Mucosa of descending colon (tissue), 3 donors: ENCODE results near the gene UBAC1. TPM values are rescaled to one million over a fixed set of nuclear protein-coding genes. Genes with fewer than 3 reads are reported as not detected.
"Not testable (repeated sequence)": the region's sequence is repeated elsewhere in the genome, so short reads cannot be mapped to it uniquely, and the experiment has no call there.

ENCODE experiments used
- ATAC-seq: fragments of 200-7000 bp; cut with Tn5 transposase; one replicate; pipeline ENCODE4 v1.9.1; 2020; ENCODE audit warnings: mild to moderate bottlenecking, moderate library complexity
- DNase-seq, 3 donors: peaks; one replicate each; pipeline ENCODE4 v3.0.0-alpha.2; 2020
- H3K36me3 ChIP-seq: fragments of 200-600 bp; one replicate; pipeline ENCODE4 v1.8.0; 2021; ENCODE audit warnings: low read depth, mild to moderate bottlenecking
- H3K4me1 ChIP-seq: fragments of 200-600 bp; one replicate; pipeline ENCODE4 v1.8.0; 2021; ENCODE audit warnings: low read depth, mild to moderate bottlenecking
- H3K4me3 ChIP-seq: fragments of 200-600 bp; one replicate; pipeline ENCODE4 v1.8.0; 2021; ENCODE audit warnings: mild to moderate bottlenecking
- H3K9me3 ChIP-seq: fragments of 200-600 bp; one replicate; pipeline ENCODE4 v1.8.0; 2021; ENCODE audit warnings: mild to moderate bottlenecking
- intact Hi-C, 2 donors: fragments of 100-400 bp; cut with DNase I in 1 of 2; cut with micrococcal nuclease in 1 of 2; formaldehyde crosslinking; loops; one replicate each; pipeline versions ENCODE4 v1.11.0 to v1.11.1; 2022; cut with DNase I, micrococcal nuclease
- total RNA-seq, 3 donors: library from RNA; stranded (reverse); fragmentation: NEBNext Ultra II Directional in 2 of 3; extraction: Animal tissue kit (Norgen Biotek cat#: 25700) in 2 of 3; gene quantifications; one replicate each; pipeline versions ENCODE4 v1.2.1 to v1.2.4, GENCODE V29; 2021 to 2023
- TF ChIP-seq, protein P1 (sequence below): fragments of 200-600 bp; IDR thresholded peaks from one replicate; pipeline ENCODE4 v1.8.0; 2022; ENCODE audit warnings: antibody characterized with exemption, mild to moderate bottlenecking
- donor health status: DM: no; HTN: no; CAD: no; lungs with moderate emphysema.
- donor health status: DM: no; HTN: no; CAD: no.
- donor health status: DM: no; HTN: yes; CAD: no.

UBAC1 gene
- total RNA-seq, 3 donors from 2014 or later = 55.5 to 70.4 (median 64.0) TPM

DNA sequence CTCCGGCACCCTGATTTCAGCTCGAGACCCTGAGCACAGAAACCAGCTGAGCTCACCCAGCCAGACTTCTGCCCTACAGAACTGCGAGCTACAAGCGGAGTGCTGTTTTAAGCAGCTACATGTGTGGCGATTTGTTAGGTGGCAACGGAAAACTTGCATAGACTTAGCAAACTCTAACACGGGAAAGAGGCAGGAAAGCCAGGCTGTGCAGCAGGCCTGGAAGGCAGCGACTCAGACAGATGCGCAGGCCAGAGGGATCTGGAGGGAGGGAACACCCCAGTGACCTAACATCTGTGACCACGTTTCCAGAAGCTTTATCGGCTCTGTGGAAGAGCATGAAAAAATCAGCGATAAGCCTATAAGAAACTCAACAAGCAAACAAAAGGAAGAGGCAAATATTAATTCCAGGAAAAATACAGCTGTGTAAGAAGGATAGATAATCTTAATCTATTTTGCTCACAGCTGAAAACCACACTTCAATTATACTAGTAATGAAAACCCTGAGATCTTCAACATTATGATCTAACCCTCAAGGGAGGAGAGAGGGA, 11.0 kb downstream of the UBAC1 start:
- no peak for DNase-seq

DNA sequence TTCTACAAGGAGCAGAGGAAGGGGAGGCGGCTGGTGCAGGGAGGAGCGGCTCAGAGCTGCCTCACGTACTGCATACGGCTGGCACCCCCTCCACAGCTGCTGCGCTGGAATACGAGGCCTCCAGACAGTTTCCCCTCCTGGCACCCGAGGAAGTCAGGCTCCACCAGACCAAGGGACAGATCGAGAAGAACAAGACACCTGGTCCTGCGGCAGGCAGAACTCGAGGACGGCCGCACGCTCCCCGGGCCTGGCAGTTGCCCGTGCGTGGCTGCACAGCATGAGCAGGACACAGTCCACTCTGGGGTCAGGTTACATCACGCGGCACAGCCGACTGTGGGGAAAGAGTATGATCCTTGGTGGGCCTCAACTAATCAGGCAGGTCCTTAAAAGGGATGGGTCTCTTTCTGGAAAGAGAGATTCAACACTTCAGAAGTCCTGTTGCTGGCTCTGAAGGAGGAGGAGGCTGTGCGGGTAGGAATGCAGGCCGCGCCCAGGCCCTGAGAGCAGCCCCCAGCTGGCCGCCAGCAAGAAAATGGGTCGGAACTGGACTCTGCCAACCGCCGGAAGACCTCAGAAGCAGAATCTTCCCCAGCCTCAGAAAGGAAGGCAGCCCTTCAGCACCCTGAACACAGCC, 11.6 kb downstream of the UBAC1 start:
- TF ChIP-seq, protein P1, sequence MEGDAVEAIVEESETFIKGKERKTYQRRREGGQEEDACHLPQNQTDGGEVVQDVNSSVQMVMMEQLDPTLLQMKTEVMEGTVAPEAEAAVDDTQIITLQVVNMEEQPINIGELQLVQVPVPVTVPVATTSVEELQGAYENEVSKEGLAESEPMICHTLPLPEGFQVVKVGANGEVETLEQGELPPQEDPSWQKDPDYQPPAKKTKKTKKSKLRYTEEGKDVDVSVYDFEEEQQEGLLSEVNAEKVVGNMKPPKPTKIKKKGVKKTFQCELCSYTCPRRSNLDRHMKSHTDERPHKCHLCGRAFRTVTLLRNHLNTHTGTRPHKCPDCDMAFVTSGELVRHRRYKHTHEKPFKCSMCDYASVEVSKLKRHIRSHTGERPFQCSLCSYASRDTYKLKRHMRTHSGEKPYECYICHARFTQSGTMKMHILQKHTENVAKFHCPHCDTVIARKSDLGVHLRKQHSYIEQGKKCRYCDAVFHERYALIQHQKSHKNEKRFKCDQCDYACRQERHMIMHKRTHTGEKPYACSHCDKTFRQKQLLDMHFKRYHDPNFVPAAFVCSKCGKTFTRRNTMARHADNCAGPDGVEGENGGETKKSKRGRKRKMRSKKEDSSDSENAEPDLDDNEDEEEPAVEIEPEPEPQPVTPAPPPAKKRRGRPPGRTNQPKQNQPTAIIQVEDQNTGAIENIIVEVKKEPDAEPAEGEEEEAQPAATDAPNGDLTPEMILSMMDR = no peak
- Histone ChIP-seq H3K9me3 (no peaks in the 10 kb centered on the region), H3K4me1 (no peaks in the 10 kb centered on the region), H3K36me3 (peaks cover 14% of the 10 kb centered on the region), H3K4me3 (no peak overlapping the region)
- DNase-seq = no peak
- intact Hi-C loops = no loop called here
- ATAC-seq = no peak

More for the DNA sequence above, 11.0 kb downstream of the UBAC1 start:
- Histone ChIP-seq H3K4me3 (no peak overlapping the region), H3K4me1 (no peaks in the 10 kb centered on the region), H3K9me3 (no peaks in the 10 kb centered on the region), H3K36me3 (peaks cover 9% of the 10 kb centered on the region)
- no peak for ATAC-seq
- intact Hi-C loops = no loop called here
- TF ChIP-seq, protein P1 = no peak

DNA sequence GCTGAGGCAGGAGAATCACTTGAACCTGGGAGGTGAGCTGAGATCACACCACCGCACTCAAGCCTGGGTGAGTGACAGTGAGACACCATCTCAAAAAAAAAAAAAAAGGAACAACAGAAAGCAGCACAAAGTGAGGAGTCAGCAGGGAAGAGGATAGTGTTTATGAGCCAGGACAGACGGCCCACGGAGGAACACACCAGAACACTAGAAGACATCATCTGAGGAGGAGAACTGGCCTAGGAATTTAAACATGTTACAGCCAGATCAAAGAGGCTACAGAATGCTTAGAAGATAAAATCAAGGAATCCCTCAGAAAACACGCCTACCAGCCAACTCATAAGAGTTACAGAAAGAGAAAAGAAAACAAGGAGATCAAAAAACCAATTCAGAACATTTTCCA, 12.2 kb downstream of the UBAC1 start:
- intact Hi-C loops = no loop called here
- Histone ChIP-seq H3K4me1 (no peaks in the 10 kb centered on the region), H3K36me3 (peaks cover 21% of the 10 kb centered on the region), H3K4me3 (no peak overlapping the region), H3K9me3 (no peaks in the 10 kb centered on the region)
- ATAC-seq (no peak), DNase-seq (no peak)
- TF ChIP-seq, protein P1 = no peak

DNA sequence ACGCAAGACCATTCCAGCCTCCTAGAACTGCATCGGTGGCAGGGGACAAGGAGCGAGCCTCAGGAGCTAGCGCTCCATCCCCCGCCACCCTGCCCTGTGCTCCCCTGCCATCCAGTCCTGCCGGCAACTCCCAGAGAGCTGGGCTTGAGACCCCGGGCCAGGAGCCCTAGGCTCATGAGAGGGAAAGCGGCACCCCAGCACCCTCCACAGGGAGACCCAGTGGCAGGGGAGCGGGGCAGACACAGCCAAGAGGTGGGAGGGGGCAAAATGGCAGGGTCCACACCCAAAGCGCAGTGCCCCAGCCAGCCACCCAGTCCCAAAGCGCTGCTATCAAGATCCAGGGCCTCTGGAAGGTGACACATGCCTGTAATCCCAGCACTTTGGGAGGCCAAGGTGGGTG, 12.7 kb downstream of the UBAC1 start:
- Histone ChIP-seq H3K9me3 (no peaks in the 10 kb centered on the region), H3K4me3 (no peak overlapping the region), H3K4me1 (no peaks in the 10 kb centered on the region), H3K36me3 (peaks cover 24% of the 10 kb centered on the region)
- intact Hi-C loops = no loop called here
- DNase-seq (no peak), ATAC-seq (no peak)
- TF ChIP-seq, protein P1 = no peak

DNA sequence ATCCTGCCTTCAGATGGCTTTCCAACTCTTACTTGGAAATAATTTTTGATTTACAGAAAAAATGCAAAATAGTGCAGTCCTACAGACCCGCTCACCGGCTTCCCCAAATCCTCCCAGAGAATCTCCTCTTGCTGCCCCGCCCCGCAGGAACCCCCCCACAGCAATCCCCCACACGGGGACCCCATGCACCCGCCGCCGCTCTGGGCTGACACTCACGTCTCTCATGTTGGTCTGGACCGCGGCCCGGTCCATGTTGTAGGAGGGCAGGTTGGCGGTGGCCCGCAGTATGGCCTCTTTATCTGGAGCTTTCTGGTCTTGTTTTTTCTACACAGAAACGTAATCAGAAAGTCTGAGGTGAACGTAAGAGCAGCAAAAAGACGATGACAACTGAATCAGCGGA, 13.6 kb downstream of the UBAC1 start:
- TF ChIP-seq, protein P1 = no peak

DNA sequence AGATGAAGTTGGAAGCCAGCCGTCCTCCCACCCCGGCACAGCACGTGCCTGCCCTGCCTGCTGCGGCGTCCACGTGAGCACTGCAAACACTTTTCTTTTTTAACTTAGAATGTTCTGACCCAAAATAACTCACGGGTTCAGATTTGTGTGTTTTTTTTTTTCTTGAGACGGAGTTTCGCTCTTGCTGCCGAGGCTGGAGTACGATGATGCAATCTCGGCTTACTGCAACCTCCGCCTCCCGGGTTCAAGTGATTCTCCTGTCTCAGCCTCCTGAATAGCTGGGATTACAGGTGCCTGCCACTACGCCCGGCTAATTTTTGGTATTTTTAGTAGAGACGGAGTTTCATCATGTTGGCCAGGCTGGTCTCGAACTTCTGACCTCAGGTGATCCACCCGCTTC, 14.1 kb downstream of the UBAC1 start:
- H3K9me3 ChIP-seq, H3K4me1 ChIP-seq, H3K4me3 ChIP-seq, DNase-seq, ATAC-seq, intact Hi-C loops: not testable (repeated sequence)
- peaks cover 27% of the 10 kb centered on the region for H3K36me3 ChIP-seq

More for the DNA sequence above, 13.6 kb downstream of the UBAC1 start:
- no peak for ATAC-seq
- peaks cover 27% of the 10 kb centered on the region for H3K36me3 ChIP-seq
- DNase-seq = no peak
- intact Hi-C loops = no loop called here
- H3K9me3 ChIP-seq = no peaks in the 10 kb centered on the region
- no peaks in the 10 kb centered on the region for H3K4me1 ChIP-seq
- no peak overlapping the region for H3K4me3 ChIP-seq
